Stomach smooth muscle (tissue), 2 donors: Measurements from ENCODE around the gene OGFOD1.

Experiments used
- H3K27ac ChIP-seq: one replicate; pipeline ENCODE4 v1.7.0; 2013; ENCODE audit warnings: mild to moderate bottlenecking, low read length, inconsistent platforms
- H3K27me3 ChIP-seq, 2 donors: one replicate each; pipeline ENCODE4 v1.7.0; 2013; ENCODE audit warnings: low read length in 2 of 2; ENCODE audit not compliant: insufficient read depth in 2 of 2, control insufficient read depth in 1 of 2
- H3K36me3 ChIP-seq, 2 donors: one replicate each; pipeline ENCODE4 v1.7.0; 2013; ENCODE audit warnings: low read length in 2 of 2; ENCODE audit not compliant: control insufficient read depth in 2 of 2, insufficient read depth in 2 of 2
- H3K4me1 ChIP-seq: one replicate; pipeline ENCODE4 v1.7.0; 2013; ENCODE audit warnings: low read length; ENCODE audit not compliant: control insufficient read depth, insufficient read depth
- H3K4me3 ChIP-seq, 2 donors: one replicate each; pipeline ENCODE4 v1.7.0; 2013; ENCODE audit warnings: low read length in 2 of 2
- H3K9ac ChIP-seq, 2 donors: one replicate each; pipeline ENCODE4 v1.7.0; 2013; ENCODE audit warnings: low read length in 2 of 2, mild to moderate bottlenecking in 1 of 2
- H3K9me3 ChIP-seq, 2 donors: one replicate each; pipeline ENCODE4 v1.7.0; 2013; ENCODE audit warnings: low read length in 2 of 2; ENCODE audit not compliant: control insufficient read depth in 2 of 2
- donor health status: healthy.
- donor health status: Pancreatic carcinoma.

The OGFOD1 gene

GRCh38 chr16:56428091-56428490, 23.3 kb upstream of the OGFOD1 start:
- no peak overlapping the region for H3K9ac ChIP-seq

GRCh38 chr16:56436258-56436657, 15.1 kb upstream of the OGFOD1 start:
- Histone ChIP-seq H3K9me3 (no peaks in the 10 kb centered on the region), H3K9ac (no peak overlapping the region), H3K4me1 (no peaks in the 10 kb centered on the region), H3K27ac (no peak overlapping the region), H3K27me3 (no peaks in the 10 kb centered on the region), H3K36me3 (peaks cover 29 to 33% of the 10 kb centered on the region in 2 donors), H3K4me3 (no peak overlapping the region)

More at GRCh38 chr16:56428091-56428490, 23.3 kb upstream of the OGFOD1 start:
- Histone ChIP-seq H3K4me1 (peaks cover 6% of the 10 kb centered on the region), H3K27me3 (no peaks in the 10 kb centered on the region), H3K27ac (no peak overlapping the region), H3K9me3 (no peaks in the 10 kb centered on the region), H3K36me3 (peaks cover 8 to 9% of the 10 kb centered on the region in 2 donors), H3K4me3 (no peak overlapping the region)

- H3K27ac ChIP-seq = no peak overlapping the region
- no peak overlapping the region for H3K9ac ChIP-seq
- no peaks in the 10 kb centered on the region for H3K9me3 ChIP-seq
- no peaks in the 10 kb centered on the region for H3K4me1 ChIP-seq
- no peaks in the 10 kb centered on the region for H3K27me3 ChIP-seq
- H3K4me3 ChIP-seq = no peak overlapping the region
- peaks cover 27 to 33% of the 10 kb centered on the region in 2 donors for H3K36me3 ChIP-seq
Measured at GRCh38 chr16:56438038-56438437, 13.3 kb upstream of the OGFOD1 start.

- Histone ChIP-seq H3K27me3 (no peaks in the 10 kb centered on the region), H3K36me3 (peaks cover 5 to 11% of the 10 kb centered on the region in 2 donors)
Measured at GRCh38 chr16:56447286-56447685, 4.1 kb upstream of the OGFOD1 start.

GRCh38 chr16:56448005-56448404, 3.3 kb upstream of the OGFOD1 start:
- Histone ChIP-seq H3K9ac (peak overlapping the region in 1 of 2 donors; percentile 9), H3K36me3 (peaks cover 5 to 11% of the 10 kb centered on the region in 2 donors), H3K27ac (no peak overlapping the region), H3K4me1 (peaks cover 12% of the 10 kb centered on the region), H3K4me3 (no peak overlapping the region), H3K27me3 (no peaks in the 10 kb centered on the region), H3K9me3 (no peaks in the 10 kb centered on the region)

More at GRCh38 chr16:56447286-56447685, 4.1 kb upstream of the OGFOD1 start:
- H3K27ac ChIP-seq = no peak overlapping the region
- H3K4me3 ChIP-seq = no peak overlapping the region
- peaks cover 9% of the 10 kb centered on the region for H3K4me1 ChIP-seq
- no peaks in the 10 kb centered on the region for H3K9me3 ChIP-seq
- no peak overlapping the region for H3K9ac ChIP-seq

GRCh38 chr16:56450275-56450985, 924 bp upstream of the OGFOD1 start:
- peaks cover 8 to 12% of the 10 kb centered on the region in 2 donors for H3K36me3 ChIP-seq
- H3K27me3 ChIP-seq = no peaks in the 10 kb centered on the region
- no peaks in the 10 kb centered on the region for H3K9me3 ChIP-seq
- peak overlapping the region; percentile 92 to 98 for H3K4me3 ChIP-seq
- peak overlapping the region; percentile 64 for H3K27ac ChIP-seq
- peaks cover 12% of the 10 kb centered on the region for H3K4me1 ChIP-seq
- peak overlapping the region; percentile 87 to 93 for H3K9ac ChIP-seq

GRCh38 chr16:56451753-56452689, 667 bp downstream of the OGFOD1 start:
- Histone ChIP-seq H3K9me3 (no peaks in the 10 kb centered on the region), H3K4me3 (peak overlapping the region; percentile 92 to 98), H3K36me3 (peaks cover 14 to 20% of the 10 kb centered on the region in 2 donors), H3K4me1 (peaks cover 12% of the 10 kb centered on the region), H3K27ac (peak overlapping the region; percentile 80), H3K27me3 (no peaks in the 10 kb centered on the region), H3K9ac (peak overlapping the region; percentile 80 to 93)

- peaks cover 19 to 29% of the 10 kb centered on the region in 2 donors for H3K36me3 ChIP-seq
- H3K27me3 ChIP-seq = no peaks in the 10 kb centered on the region
- H3K4me1 ChIP-seq = no peaks in the 10 kb centered on the region
- H3K9ac ChIP-seq = no peak overlapping the region
- H3K27ac ChIP-seq = no peak overlapping the region
- no peaks in the 10 kb centered on the region for H3K9me3 ChIP-seq
- no peak overlapping the region for H3K4me3 ChIP-seq
Measured at GRCh38 chr16:56457927-56458470, 6.6 kb downstream of the OGFOD1 start.

- no peaks in the 10 kb centered on the region for H3K4me1 ChIP-seq
- peaks cover 19 to 31% of the 10 kb centered on the region in 2 donors for H3K36me3 ChIP-seq
- H3K27ac ChIP-seq = no peak overlapping the region
Measured at GRCh38 chr16:56460101-56460500, 8.7 kb downstream of the OGFOD1 start.

GRCh38 chr16:56462064-56462796, 10.9 kb downstream of the OGFOD1 start:
- Histone ChIP-seq H3K9ac (no peak overlapping the region), H3K27me3 (no peaks in the 10 kb centered on the region), H3K27ac (no peak overlapping the region), H3K9me3 (no peaks in the 10 kb centered on the region), H3K4me3 (no peak overlapping the region), H3K36me3 (peaks cover 21 to 30% of the 10 kb centered on the region in 2 donors), H3K4me1 (no peaks in the 10 kb centered on the region)

More at GRCh38 chr16:56460101-56460500, 8.7 kb downstream of the OGFOD1 start:
- H3K9ac ChIP-seq = no peak overlapping the region
- no peaks in the 10 kb centered on the region for H3K27me3 ChIP-seq
- no peak overlapping the region for H3K4me3 ChIP-seq
- H3K9me3 ChIP-seq = no peaks in the 10 kb centered on the region
